GM19035 (cell line): ENCODE results near the gene CCDC120.
A peak's percentile ranks its signal among the peaks of the same experiment; 100 is the strongest.

ENCODE experiments used
- ATAC-seq: cut with Tn5 transposase; IDR thresholded peaks from one replicate; pipeline ENCODE4 v1.9.1; 2021; ENCODE audit not compliant: unreplicated experiment

The CCDC120 gene, protein sequence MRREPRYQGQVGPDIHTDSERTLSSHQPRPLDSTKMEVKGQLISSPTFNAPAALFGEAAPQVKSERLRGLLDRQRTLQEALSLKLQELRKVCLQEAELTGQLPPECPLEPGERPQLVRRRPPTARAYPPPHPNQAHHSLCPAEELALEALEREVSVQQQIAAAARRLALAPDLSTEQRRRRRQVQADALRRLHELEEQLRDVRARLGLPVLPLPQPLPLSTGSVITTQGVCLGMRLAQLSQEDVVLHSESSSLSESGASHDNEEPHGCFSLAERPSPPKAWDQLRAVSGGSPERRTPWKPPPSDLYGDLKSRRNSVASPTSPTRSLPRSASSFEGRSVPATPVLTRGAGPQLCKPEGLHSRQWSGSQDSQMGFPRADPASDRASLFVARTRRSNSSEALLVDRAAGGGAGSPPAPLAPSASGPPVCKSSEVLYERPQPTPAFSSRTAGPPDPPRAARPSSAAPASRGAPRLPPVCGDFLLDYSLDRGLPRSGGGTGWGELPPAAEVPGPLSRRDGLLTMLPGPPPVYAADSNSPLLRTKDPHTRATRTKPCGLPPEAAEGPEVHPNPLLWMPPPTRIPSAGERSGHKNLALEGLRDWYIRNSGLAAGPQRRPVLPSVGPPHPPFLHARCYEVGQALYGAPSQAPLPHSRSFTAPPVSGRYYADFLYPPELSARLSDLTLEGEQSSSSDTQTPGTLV

DNA sequence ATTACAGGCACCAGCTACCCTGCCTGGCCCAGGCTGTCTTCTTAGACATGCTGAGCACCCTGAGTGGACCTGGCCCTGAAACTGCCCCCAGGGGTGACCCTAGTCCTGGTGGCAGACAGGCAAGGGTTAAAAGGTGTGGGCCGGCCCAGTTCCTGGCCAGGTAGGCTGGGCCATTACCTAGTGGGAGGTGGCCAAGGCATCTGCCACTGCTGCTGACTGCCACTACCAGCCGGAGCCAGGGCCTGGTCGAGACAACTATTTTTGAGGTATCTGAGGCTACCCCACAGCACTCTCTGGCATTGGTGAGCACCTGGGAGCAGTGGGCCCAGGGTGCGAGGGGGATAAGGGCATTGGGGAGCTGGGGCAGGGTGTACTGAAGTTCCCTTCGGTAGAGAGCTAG, at the start of gene CCDC120:
TSS of gene CCDC120 (plus strand) at position 206 of the 400 bp plus-strand sequence. CDS start 3,043 bp downstream, outside the sequence.
- no peak for ATAC-seq

DNA sequence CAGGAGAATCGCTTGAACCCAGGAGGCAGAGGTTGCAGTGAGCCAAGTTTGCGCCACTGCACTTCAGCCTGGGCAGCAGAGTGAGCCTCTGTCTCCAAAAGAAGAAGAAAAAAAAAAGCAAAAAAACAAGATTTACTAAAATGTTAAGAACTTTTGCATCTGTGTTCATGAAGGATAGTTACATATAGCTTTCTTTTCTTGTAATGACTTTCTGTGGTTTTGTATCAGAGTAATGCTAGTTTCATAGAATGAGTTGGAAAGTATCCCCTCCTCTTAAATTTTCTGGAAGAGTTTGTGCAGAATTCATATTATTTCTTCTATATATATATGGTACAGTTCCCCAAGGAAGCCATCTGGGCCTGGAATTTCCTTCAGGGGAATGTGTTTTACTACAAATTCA, 39.7 kb upstream of the CCDC120 start:
- no peak for ATAC-seq

DNA sequence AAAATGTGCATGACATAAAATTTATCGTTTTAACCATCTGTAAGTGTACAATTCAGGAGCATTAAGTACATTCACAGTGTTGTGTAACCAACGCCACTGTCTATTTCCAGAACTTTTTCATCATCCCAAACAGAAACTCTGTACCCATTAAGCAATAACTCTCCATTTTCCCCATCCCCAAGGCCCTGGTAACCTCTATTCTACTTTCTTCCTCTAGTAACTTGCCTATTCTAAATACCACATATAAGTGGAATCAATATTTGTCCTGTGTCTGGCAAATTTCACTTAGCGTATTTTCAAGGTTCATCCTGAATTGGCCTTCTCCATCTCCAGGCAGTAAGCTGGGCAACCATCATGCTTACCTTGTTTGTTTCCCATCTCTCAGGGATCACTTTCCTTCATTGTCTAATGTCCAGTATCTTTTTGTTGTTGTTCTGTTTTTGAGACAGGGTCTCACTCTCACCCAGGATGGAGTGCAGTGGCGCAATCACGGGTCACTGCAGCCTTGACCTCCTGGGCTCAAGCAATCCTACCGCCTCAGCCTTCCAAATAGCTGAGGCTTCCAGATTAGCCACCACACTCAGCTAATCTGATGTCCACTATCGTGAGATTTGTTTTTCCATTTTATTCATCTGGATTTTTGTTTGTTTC, 39.1 kb upstream of the CCDC120 start:
- no peak for ATAC-seq

DNA sequence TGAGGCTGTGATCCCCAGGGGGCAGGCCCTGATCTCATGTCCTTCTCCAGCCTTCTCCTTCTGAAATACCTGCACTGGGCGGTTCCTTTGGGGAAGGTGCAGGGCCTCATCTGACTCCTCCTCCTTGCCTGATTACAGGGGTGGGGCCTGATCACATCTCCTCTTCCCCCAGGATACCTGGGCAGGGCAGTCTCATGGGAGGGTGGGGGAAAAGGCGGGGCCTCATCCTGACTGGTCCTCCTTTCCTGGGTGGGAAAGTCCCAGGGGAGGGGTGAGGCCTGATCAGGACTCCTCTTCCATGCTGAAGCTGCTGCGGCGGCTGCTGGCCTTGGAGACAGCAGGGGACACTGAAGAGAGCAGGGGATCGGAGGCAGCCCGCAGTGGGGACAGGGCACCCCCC, 28.9 kb upstream of the CCDC120 start:
- no peak for ATAC-seq

DNA sequence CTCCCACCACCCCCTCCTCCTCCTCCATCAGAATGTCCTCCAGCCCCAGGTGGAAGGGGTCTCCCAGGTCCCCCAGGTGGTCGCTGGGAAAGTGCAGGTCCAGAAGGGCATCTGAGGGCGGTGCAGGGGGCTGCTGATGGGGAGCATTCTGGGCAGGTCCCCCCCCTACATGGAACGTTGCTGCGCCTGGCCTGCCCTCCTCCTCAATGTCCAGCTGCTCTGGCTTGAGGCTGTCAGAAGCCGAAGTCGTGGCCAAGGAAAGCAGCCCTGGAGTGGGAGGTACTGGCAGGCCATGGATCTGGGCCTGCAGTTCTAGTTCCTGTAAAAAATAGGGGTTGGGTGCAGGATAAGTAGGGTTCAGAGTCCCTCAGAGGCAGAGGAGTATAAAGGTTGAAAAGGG, 28.5 kb upstream of the CCDC120 start:
- ATAC-seq, result no peak

DNA sequence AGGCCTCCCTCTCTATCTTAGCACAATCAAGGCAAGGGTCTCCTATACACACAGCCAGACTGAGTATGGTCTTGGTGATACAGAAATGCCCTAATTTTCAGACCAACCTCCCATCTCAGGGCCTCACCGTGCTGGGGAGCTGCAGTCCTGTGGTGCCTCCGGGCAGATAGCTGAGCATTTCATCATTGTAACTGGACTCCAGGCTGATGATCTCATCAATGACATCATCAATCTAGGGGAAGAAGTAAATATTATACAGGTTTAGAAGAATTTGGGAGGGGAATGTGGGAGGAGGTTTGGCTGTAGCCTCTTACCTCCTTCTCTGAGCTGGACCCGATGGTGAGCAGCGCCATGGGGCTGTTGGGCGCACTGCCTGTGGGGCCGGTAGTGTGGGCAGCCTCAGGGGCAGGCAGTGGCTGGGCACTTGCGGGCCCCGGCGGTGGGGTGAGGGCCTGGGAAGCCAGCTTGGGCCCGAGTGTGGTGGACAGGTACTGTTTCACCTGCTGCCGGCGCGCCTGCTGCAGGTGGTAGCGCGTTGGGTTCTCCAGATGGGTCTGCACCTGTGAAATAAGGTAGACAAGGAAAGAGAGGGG, 20.8 kb upstream of the CCDC120 start:
- ATAC-seq, result no peak

DNA sequence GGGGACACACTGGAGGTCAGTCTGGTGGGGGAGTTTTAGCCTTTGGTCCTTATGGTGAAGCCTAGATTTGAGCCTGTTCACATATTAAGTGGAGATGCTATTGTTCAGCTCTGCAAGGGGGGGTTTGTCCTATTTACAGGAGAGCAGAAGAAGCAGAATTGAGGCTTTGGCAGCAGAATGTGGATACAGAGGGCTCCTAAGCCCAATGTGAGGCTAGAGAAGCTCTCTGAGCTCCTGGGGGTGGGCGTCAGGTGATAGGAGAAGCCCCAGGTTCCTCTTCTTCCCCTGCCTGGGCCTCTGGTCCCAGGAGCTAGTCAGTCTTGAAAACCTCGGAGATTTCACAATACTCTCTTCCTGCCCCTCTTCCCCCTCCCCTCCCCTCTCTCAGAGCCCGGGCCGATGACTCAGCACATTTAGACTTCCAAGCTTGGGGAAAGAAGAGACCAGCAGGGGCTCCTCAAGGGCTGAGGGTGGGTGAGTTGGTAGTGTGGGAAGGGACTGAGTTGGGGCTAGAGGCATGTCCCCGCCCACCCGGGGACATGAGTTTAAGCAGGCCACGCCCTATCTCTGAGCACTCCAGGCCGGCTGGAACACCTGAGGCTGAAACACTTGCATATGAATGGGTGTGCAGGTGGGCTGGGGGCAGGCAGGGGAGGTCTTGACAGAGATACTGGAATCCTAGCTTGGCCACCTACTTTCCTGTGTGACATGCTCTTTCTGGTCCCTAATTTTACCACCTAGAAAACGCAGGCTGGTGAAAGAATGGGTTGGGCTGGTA, 19.0 kb upstream of the CCDC120 start:
- no peak for ATAC-seq

DNA sequence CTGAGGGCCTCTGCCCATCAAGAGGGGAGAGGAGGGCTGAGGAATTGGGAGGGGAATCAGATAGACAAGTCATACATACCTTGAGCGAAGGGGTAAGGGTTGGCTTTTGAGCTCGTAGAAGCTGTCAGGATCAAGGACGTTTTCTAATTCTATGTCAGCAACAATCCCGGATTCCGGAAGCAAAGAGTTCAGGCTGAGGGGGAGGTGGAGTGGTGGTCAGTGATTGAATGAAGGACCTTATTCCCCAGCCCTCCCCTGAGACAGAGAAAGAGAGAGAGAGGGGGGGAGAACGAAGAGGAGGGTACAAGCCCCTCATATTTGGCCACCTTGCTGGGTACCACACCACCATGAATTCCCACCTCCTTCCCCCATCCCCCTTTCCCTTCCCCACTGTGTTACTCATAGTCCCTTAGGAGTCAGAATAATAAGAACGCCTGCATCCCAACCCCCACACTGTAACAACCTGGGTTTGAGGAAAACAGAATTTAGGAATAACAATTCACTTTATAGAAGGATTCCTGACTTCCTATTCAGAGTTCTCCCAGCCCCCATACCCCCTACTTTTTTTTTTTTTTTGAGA, 18.3 kb upstream of the CCDC120 start:
- ATAC-seq, result no peak

DNA sequence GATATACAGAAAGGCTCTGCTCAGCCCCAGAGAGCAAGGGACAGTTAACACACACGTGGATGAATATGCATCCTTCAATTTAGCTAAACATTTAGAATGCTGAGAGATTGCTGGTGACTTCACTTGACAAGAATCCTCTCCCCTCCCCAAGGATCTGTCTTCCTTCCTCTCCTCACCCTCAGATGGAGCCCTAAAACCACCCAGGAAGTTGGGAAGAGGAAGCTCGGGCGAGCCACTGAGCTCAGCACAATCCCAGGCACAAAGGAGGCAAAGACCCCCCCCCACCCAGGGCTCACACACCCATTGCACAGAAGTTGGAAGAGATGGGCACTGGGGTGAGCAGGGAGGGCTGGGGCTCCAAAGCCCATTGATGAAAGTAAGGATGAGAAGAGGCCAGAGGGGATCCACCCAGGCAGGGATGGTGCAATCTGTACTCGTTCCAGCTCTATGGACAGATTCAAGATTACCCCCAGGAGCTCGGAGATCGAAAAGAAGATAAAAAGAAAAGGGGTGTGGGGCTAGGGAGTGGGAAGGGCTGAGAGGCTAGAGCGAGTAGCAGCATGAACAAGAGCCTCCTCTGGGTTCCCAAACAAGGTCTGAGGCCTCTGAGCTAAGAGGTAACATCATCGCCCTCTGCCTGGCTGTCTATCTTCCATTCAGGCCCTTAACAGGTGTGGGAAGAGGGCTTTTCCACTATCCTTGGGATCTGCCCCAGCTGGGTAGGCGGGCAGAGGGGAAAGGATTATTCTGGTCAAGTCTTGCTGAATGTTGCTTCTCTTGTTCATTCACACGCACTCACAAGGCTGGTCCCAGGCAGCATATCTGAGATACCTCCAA, 16.8 kb upstream of the CCDC120 start:
- no peak for ATAC-seq

DNA sequence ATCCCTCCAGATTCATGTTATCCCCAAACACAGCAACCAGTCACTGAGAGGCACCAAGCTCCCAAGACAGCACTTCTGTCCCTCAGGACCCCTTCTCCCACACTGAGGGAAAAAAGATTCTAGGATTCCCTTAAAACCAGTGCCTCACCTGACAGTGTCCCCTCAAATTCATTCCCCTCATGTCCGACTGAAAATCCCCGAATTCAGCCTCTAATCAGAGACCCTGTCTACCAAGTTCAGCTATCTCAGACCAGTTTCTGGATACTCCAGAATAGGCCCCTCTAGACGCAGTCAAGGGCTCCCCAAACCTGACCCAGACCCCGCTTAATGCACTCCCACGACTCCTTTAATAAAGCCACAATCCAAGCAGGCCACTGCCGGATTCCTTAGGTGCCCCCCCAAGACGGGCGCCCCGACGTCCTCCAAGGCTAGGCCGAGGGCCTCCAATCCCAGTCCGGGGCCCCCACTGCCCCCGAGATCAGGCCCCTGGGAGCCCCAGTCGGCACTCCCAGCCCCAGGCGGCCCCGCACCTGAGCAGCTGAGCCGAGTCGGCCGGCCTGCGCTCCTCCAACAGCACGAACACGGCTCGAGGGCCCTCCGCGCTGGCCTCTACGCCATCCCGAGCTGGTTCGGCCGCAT, 16.1 kb upstream of the CCDC120 start:
- ATAC-seq, result peak; percentile 8

DNA sequence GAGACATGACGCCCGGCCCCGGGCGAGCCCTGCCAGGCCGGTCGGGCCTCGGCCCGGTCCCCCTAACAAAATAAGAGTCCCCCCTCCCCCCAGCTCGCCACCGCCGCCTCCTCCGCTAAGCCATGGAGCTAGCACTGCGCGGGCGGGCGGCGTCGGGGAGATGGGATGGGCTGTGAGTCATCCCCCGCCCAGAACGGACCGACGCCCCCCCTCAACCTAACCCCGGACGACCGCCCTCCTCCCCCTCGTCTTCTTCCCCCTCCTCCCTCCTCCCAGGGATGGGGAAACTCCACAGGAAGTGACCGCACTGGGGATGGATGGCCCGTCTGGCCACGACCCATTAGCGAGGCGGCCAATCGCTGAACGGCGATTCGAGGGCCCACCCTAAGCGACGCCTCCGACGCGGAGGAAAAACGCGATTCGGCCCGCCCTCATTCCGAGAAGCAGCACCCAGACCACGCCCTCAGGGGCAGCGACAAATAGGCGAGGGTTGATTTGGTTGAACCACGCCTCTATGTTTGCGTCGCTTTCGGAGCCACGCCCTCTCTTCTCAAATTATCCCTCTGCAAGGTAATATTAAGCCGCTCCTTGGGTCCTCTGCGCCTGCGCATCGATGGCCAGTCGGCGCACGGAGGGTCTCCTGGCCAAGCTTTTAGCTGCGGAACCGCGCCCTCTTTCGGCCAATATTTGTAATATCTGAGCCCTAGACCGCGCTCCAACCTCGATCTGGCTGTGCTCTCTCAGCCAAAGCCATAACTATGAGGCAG, 15.4 kb upstream of the CCDC120 start, which contains the start of gene TFE3:
TSS of gene TFE3 (minus strand) at position 138 of the 767 bp plus-strand sequence. CDS start at position 7, 131 bp downstream.
- ATAC-seq, result peak; percentile 92

DNA sequence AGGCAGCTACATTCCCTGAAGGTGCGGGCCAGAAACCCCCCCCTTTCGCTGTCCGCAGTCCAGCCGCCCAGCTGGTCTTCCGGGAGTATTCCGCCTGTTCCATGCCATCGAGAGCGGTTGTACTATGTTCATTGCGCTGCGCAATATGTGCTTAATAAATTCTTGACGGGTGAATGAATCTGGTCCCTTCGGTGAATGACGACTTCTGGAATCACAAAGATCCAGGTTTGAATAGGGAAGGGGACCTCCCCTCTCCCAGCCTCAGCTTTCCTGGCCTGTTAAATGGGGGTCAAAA, 14.9 kb upstream of the CCDC120 start:
- ATAC-seq, result no peak

DNA sequence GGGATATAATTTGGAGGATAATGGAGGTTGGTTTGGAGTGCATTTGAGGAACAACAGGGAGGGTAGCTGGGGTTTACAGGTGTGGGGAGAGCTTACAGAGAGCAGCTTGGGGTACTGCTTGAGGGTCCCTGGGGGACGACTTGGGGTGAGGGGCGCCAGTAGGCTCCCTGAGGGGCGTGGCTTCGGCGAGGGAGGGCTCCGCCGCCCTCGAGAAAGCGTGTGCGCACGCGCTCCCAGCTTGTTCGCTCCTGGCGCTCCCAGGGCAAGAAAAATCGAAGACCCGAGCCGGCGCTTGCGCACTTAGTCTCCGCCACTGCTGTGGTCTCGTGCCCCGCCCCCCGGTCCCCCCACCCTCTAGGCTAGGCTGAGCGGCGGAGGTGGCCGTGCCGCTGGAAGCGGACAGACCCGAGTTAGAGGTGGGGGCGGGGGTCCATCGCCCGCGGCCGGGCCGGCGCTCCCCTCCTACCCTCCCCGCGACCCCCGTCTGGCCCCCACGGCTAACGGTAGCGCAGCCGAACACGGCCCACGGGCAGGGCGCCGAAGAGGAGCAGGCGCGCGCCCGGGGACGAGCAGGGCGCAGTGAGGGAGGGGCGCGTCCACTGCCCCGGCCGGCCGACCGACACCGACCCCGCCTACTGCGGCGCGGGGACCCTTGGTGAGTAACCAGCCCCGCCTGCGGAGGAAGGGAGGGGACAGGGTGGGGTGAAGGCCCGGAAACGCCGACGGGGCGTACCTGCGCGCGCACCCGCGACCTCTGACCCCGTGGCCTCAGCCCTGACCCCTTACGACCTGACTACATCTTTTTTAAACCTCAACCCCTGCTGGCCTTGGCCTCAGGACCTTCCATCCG, 5.4 kb upstream of the CCDC120 start:
- no peak for ATAC-seq

DNA sequence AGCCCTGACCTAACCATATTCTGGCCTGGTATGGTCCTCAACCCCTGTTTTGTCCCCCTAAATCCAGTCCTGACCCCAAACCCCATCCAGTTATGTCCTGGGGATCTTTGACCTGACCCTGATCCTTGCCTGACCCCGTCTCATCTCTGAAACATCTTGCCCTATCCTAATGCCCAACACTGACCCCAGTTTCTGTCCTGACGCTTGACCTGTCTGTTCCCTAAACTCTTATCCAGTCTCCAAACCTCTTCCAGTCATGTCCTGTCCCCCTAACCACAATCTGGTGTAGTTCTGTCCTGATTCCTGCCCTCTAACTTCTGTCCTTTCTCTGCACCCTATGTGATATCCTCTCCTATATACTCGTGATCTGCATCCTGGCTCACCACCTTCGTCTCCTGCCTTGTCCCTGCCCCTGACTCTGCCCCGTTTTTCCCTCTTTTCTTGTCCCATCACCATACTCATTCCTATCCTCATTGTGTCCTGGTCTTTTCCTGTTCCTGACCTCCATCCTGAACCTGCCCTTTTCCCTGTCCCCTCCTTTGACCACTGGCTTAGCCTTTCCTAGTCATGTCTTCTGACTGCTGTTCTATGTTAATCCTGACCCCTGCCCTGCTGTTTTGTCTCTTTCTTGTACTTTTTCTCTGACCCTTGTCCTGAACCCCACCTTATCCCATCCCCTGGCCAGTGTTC, 4.6 kb upstream of the CCDC120 start:
- ATAC-seq, result no peak

DNA sequence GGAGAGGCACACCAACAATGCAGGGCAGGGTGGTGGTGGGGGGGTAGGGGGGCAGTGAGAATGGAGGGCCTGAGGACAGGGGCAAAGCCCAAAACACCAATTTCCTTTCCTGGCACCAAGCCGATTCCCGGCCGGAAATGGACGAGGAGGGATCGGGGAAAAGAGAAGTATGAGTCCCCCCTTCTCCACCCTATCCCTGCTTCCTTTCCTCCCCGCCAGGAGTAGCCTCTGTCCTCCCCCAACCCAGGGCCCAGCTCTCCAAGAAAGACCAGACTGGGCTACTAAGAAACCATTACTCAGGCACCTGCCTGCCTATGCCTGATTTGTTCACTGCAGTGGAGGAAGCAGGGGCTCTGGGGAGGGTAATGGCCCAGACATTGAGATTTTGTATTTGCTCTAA, 402 bp downstream of the CCDC120 start:
- no peak for ATAC-seq

DNA sequence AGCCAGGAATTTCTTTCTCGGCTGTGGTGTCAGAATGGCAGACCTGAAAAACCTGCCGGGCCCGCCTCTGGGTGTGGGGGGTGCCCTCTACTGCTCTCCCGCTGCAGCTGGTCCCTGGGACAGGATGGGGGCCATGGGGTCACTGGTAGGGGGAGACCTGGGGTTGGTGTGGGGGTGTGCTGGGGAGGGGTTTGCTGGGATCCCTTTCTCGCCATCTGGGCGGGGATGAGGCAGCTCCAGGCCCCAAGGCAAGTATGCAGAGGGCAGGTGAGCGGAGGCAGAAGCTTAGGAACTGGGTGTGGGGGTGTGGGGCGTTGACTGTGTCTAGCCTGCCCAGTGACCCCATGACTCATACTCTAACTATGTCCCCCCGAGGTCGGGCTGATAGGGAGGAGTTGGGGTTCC, 884 bp downstream of the CCDC120 start:
- no peak for ATAC-seq

DNA sequence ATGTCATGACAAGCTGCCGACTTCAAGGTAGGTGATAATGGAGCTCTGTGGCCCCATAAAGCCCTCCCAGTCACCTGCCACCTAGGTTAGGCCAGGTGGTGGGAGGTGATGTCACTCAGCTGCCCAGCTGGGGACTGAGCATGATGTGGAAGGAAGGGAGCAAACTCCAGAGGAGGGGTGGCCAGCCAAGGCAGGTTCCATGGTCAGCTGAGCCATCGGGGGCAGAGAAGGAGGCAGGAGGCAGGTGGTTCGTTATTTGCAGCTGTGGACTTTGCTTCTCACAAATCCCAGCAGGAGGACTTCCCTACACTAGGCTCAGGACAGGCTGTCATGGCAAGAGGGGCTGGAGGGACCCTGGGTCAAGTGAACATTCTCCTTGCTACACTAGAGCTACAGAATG, 2.1 kb downstream of the CCDC120 start:
- ATAC-seq, result no peak
